IgD-negative memory B cell (primary cell): ENCODE data around the gene FHL3. TPM values are rescaled to one million over a fixed set of nuclear protein-coding genes. Genes with fewer than 3 reads are reported as not detected.

Experiments
- H3K27ac Mint-ChIP-seq, 3 donors: one replicate each; pipeline ENCODE4 v1.8.0; 2020 to 2022; ENCODE audit warnings: mild to moderate bottlenecking in 3 of 3, mixed read lengths in 3 of 3, moderate library complexity in 1 of 3
- H3K27me3 Mint-ChIP-seq: one replicate; pipeline ENCODE4 v1.8.0; 2021; ENCODE audit warnings: mixed read lengths
- H3K36me3 Mint-ChIP-seq: one replicate; pipeline ENCODE4 v1.8.0; 2020; ENCODE audit warnings: mild to moderate bottlenecking, mixed read lengths
- H3K4me1 Mint-ChIP-seq, 3 donors: one replicate each; pipeline ENCODE4 v1.8.0; 2020 to 2022; ENCODE audit warnings: mixed read lengths in 3 of 3, mild to moderate bottlenecking in 1 of 3
- H3K4me3 Mint-ChIP-seq, 4 donors: one replicate each; pipeline ENCODE4 v1.8.0; 2020 to 2022; ENCODE audit warnings: mild to moderate bottlenecking in 4 of 4, mixed read lengths in 4 of 4, moderate library complexity in 3 of 4
- H3K9me3 Mint-ChIP-seq, 3 donors: one replicate each; pipeline ENCODE4 v1.8.0; 2020 to 2021; ENCODE audit warnings: mixed read lengths in 3 of 3, mild to moderate bottlenecking in 1 of 3
- polyA plus RNA-seq: library from polyadenylated mRNA; unstranded; fragments of 300-500 nt; fragmentation: Illumina TruSeq; gene quantifications from one replicate; pipeline ENCODE4 v1.2.3, GENCODE V29; 2021

Gene FHL3
- polyA plus RNA-seq, 1 donor from 2014 or later: 1.7 TPM

GRCh38 chr1:38012363-38013226, 7.3 kb upstream of the FHL3 start, which contains the start of gene UTP11:
Gene UTP11 (plus strand): TSS chr1:38012734. CDS start chr1:38012803, 69 bp downstream.
- peak within 1 kb of the TSS; percentile 97 to 99 (median 98) for H3K4me3 Mint-ChIP-seq
- H3K27me3 Mint-ChIP-seq: no peaks in the 10 kb centered on the region
- peak within 1 kb of the TSS; percentile 90 to 100 (median 99) for H3K27ac Mint-ChIP-seq
- peaks cover 2% of the 10 kb centered on the region for H3K36me3 Mint-ChIP-seq
- peaks cover 0 to 4% (median 0%) of the 10 kb centered on the region in 3 donors for H3K9me3 Mint-ChIP-seq
- H3K4me1 Mint-ChIP-seq: peaks cover 16 to 18% (median 18%) of the 10 kb centered on the region in 3 donors

- H3K9me3 Mint-ChIP-seq: peaks cover 0 to 4% (median 0%) of the 10 kb centered on the region in 3 donors
- peaks cover 15 to 18% (median 16%) of the 10 kb centered on the region in 3 donors for H3K4me1 Mint-ChIP-seq
- peak overlapping the region in 1 of 4 donors; percentile 39 for H3K4me3 Mint-ChIP-seq
- H3K27ac Mint-ChIP-seq: peak overlapping the region in 1 of 3 donors; percentile 2
- H3K36me3 Mint-ChIP-seq: no peaks in the 10 kb centered on the region
- peaks cover 2% of the 10 kb centered on the region for H3K27me3 Mint-ChIP-seq
These were observed 4.5 kb upstream of the FHL3 start for GRCh38 chr1:38009841-38010180.

DNA sequence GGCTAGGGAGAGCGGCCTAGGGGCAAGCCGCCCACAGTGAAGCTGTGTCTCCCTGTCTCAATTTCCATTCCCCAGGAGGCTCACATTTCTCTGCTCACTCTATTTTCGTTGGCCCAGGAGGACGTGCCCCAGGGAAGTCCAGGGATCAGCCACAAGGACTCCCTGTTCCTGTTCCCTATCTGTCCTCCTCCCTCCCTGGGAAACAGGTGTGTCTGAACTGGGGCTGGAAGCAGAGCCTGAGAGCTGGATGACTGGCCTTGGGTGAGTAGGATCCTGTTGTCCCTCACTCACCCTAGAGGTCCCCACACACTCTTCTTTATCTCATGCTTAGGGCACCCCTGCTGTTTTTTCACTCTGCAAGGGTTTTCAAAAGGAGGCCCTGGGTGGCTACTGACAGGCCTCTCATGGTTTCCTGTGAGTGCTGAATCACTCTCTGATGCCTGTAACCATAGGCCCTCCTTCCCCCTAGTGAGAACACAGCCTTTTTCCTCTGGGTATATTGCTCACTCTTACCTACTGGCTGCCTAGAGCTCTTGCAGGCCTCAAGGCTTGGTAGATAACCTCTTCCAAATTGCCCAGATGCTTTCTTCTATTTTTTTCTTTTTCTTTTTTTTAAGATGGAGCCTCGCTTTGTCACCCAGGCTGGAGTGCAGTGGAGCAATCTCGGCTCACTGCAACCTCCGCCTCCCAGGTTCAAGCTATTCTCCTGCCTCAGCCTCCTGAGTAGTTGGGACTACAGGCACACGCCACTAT, 4.0 kb upstream of the FHL3 start:
- Mint-ChIP-seq H3K27me3 (peaks cover 7% of the 10 kb centered on the region), H3K36me3 (no peaks in the 10 kb centered on the region), H3K9me3 (peaks cover 0 to 4% (median 0%) of the 10 kb centered on the region in 3 donors), H3K27ac (no peak overlapping the region), H3K4me1 (peaks cover 14 to 23% (median 19%) of the 10 kb centered on the region in 3 donors), H3K4me3 (peak overlapping the region in 2 of 4 donors; percentile 48 to 56)

GRCh38 chr1:38006008-38006828, 904 bp upstream of the FHL3 start:
- no peak overlapping the region for H3K27ac Mint-ChIP-seq
- peaks cover 19% of the 10 kb centered on the region for H3K27me3 Mint-ChIP-seq
- H3K4me3 Mint-ChIP-seq: peak overlapping the region; percentile 60 to 83 (median 72)
- no peaks in the 10 kb centered on the region for H3K9me3 Mint-ChIP-seq
- no peaks in the 10 kb centered on the region for H3K36me3 Mint-ChIP-seq
- peaks cover 0 to 7% (median 4%) of the 10 kb centered on the region in 3 donors for H3K4me1 Mint-ChIP-seq

DNA sequence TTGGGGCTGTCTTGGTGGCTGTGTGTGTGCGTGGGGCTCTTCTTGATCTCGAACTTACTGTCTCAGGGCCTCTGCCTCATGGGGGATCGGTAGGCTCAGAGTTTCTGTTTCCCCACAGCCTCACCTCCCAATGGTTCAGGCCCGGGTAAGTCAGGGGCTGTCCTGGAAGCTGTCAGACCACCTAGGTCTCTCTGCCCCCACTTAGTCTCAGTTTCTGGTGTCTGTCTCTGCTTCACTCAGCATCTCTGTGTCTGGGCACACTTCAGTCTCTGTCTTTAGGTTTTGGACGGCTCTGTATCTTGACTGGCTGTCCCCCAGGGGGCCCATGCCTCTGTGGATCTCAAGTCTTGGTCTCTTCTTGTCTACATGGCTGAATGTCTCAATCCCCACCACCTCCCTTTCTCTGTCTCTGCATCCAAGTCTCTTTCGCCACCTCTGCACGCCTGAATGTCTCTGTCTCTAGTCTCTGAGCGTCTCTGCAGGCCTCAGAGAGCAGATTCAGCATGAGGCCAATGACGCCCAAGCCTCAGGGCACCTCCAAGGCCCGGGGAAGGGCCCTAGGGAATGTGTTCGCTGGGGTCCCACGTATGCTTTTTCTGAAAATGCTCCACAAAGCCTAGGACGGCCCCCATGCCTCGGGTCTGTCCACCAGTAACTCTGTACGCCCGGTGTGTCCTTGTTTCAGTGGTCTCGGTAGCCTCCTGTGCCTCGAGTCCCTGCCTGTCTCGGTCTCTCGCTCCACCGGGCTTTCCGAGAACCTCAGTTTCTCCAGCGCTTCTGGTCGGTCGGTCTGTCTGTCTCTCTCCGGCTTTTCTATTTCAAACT, 818 bp downstream of the FHL3 start:
- Mint-ChIP-seq H3K27me3 (peaks cover 19% of the 10 kb centered on the region), H3K4me3 (peak overlapping the region; percentile 68 to 90 (median 84)), H3K36me3 (no peaks in the 10 kb centered on the region), H3K9me3 (no peaks in the 10 kb centered on the region), H3K4me1 (peaks cover 0 to 7% (median 4%) of the 10 kb centered on the region in 3 donors), H3K27ac (peak overlapping the region in 2 of 3 donors; percentile 13 to 19)

DNA sequence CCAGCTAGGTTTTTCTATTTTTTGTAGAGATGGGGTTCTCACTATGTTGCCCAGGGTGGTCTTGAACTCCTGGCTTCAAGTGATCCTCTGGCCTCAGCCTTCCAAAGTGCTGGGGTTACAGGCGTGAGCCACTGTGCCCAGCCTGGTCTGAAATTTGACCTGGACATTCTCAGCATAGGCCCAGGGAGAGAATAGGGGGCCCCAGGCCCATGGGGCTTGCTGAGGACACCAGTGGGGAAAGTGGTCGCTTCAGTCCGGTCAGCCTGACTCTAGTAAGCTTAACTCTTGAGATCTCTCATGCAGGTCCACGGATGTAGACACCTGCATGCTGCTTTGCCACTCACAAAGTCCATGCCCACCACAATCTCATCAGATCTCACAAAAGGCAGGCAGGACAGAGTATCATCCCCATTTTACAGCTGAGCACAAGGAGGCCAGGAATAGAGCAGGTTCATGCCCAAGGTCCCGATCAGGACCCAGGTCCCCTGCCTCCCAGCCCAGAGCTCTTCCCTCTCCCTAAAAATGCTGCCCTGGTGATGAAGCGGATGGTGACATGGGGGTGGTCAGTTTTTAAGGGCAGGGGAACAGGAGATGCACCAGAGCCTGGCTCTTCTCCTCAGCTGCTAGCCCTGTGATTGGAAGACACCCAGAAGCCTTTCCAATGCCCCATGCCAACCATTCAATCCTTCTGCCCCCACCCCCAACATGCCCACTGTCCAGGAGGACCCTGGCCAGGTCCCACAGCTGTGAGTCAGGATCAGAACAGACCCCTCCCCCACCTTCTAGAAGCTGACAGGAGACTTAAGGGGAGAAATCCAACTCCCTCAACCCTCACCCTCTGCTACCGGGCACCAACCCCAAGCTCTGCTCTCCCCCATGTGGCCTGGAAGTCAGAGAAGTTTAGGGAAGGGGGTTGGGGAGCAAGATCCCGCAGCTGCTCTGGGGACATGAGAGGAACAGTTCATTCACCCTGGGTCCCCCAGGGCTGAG, 1.8 kb downstream of the FHL3 start:
- H3K4me3 Mint-ChIP-seq: peak overlapping the region in 3 of 4 donors; percentile 24 to 79 (median 63)
- H3K4me1 Mint-ChIP-seq: peaks cover 2 to 7% (median 5%) of the 10 kb centered on the region in 3 donors
- peaks cover 19% of the 10 kb centered on the region for H3K27me3 Mint-ChIP-seq
- H3K36me3 Mint-ChIP-seq: no peaks in the 10 kb centered on the region
- no peaks in the 10 kb centered on the region for H3K9me3 Mint-ChIP-seq
- H3K27ac Mint-ChIP-seq: no peak overlapping the region

GRCh38 chr1:38000529-38001455, 4.5 kb downstream of the FHL3 start:
- no peaks in the 10 kb centered on the region for H3K9me3 Mint-ChIP-seq
- H3K4me1 Mint-ChIP-seq: peaks cover 2 to 7% (median 5%) of the 10 kb centered on the region in 3 donors
- H3K4me3 Mint-ChIP-seq: peak overlapping the region in 1 of 4 donors; percentile 20
- peaks cover 21% of the 10 kb centered on the region for H3K27me3 Mint-ChIP-seq
- H3K27ac Mint-ChIP-seq: no peak overlapping the region
- H3K36me3 Mint-ChIP-seq: no peaks in the 10 kb centered on the region

DNA sequence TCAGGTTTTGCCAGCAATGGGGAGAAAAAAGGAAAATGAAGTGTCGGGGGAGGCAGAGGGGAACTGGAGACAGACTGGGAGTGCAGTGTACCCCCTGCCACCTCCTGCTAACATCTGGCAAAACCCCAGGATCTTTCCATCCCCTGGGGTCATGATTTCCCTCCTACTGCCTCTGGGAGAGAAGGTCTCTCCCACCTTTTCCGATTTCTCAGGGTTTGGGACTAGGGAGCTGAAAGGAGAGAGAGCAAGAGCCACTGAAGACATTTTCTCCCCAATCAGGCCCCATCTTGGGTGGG, 5.1 kb downstream of the FHL3 start:
- Mint-ChIP-seq H3K36me3 (no peaks in the 10 kb centered on the region), H3K4me1 (peaks cover 2 to 8% (median 7%) of the 10 kb centered on the region in 3 donors), H3K27me3 (peaks cover 19% of the 10 kb centered on the region), H3K4me3 (no peak overlapping the region), H3K27ac (no peak overlapping the region), H3K9me3 (no peaks in the 10 kb centered on the region)

- peaks cover 4 to 12% (median 5%) of the 10 kb centered on the region in 3 donors for H3K4me1 Mint-ChIP-seq
- no peaks in the 10 kb centered on the region for H3K36me3 Mint-ChIP-seq
- peaks cover 18% of the 10 kb centered on the region for H3K27me3 Mint-ChIP-seq
- H3K9me3 Mint-ChIP-seq: no peaks in the 10 kb centered on the region
- no peak overlapping the region for H3K27ac Mint-ChIP-seq
- no peak overlapping the region for H3K4me3 Mint-ChIP-seq
These were observed 5.7 kb downstream of the FHL3 start for GRCh38 chr1:37999430-38000232.

- no peaks in the 10 kb centered on the region for H3K36me3 Mint-ChIP-seq
- H3K27ac Mint-ChIP-seq: no peak overlapping the region
- H3K4me1 Mint-ChIP-seq: peaks cover 0 to 9% (median 4%) of the 10 kb centered on the region in 3 donors
- no peaks in the 10 kb centered on the region for H3K9me3 Mint-ChIP-seq
- no peak overlapping the region for H3K4me3 Mint-ChIP-seq
- peaks cover 13% of the 10 kb centered on the region for H3K27me3 Mint-ChIP-seq
These were observed 6.3 kb downstream of the FHL3 start for GRCh38 chr1:37998913-37999429.

GRCh38 chr1:37998089-37998808, 7.1 kb downstream of the FHL3 start:
- Mint-ChIP-seq H3K36me3 (no peaks in the 10 kb centered on the region), H3K4me3 (peak overlapping the region in 1 of 4 donors; percentile 9), H3K9me3 (no peaks in the 10 kb centered on the region), H3K27ac (no peak overlapping the region), H3K27me3 (peaks cover 6% of the 10 kb centered on the region), H3K4me1 (peaks cover 0 to 9% (median 4%) of the 10 kb centered on the region in 3 donors)
